IMR-90 (cell line): Measurements from ENCODE around the gene PHACTR3. TPM values are rescaled to one million over a fixed set of nuclear protein-coding genes. Genes with fewer than 3 reads are reported as not detected.

Experiments used
- ATAC-seq: fragments of 200-7000 bp; cut with Tn5 transposase; 2 replicates; pipeline ENCODE4 v1.9.1; 2020; ENCODE audit warnings: low read depth, mild to moderate bottlenecking, moderate library complexity
- BruUV-seq: library from RNA; stranded (reverse); fragments of 400-500 nt; replicated peaks from 2 replicates; lab custom pipeline; 2021; lab: Mats Ljungman, UMichigan
- CTCF ChIA-PET: fragments of 300-600 bp; formaldehyde crosslinking; extraction: SDS; loops from one replicate; lab custom pipeline; 2021; ENCODE audit warnings: antibody characterized with exemption; lab: Yijun Ruan, JAX
- POLR2A ChIA-PET: fragments of 300-600 bp; sonication (Branson Sonifier 250); formaldehyde crosslinking; loops from one replicate; lab custom pipeline; 2022; ENCODE audit warnings: antibody characterized with exemption; ENCODE audit not compliant: unreplicated experiment; lab: Charles Lee
- DNase-seq: peaks from one replicate; pipeline ENCODE4 v3.0.0; 2013
- H2AFZ ChIP-seq: replicated peaks from 2 replicates; pipeline ENCODE3; 2013; ENCODE audit warnings: low read length, mild to moderate bottlenecking; ENCODE audit not compliant: poor library complexity
- H2AK5ac ChIP-seq: 2 replicates; pipeline ENCODE4 v1.6.1; 2013; ENCODE audit warnings: low read depth, low read length, inconsistent platforms
- H2AK9ac ChIP-seq: replicated peaks from 2 replicates; pipeline ENCODE3; 2013; ENCODE audit warnings: mild to moderate bottlenecking, low read depth, low read length, moderate library complexity; ENCODE audit not compliant: poor library complexity
- H2BK120ac ChIP-seq: 2 replicates; pipeline ENCODE4 v1.6.1; 2013; ENCODE audit warnings: low read depth, low read length, inconsistent platforms
- H2BK15ac ChIP-seq: 3 replicates; pipeline ENCODE4 v1.6.1; 2013; ENCODE audit warnings: low read depth, low read length, inconsistent platforms
- H2BK20ac ChIP-seq: 2 replicates; pipeline ENCODE4 v1.6.1; 2013; ENCODE audit warnings: low read depth, mild to moderate bottlenecking, inconsistent platforms, low read length, moderate library complexity
- H2BK5ac ChIP-seq: 2 replicates; pipeline ENCODE4 v1.6.1; 2013; ENCODE audit warnings: mild to moderate bottlenecking, low read depth, low read length, inconsistent platforms; ENCODE audit not compliant: poor library complexity, severe bottlenecking
- H3K14ac ChIP-seq: replicated peaks from 2 replicates; pipeline ENCODE4 v1.6.1; 2013; ENCODE audit warnings: low read depth, low read length, inconsistent platforms
- H3K18ac ChIP-seq: 2 replicates; pipeline ENCODE4 v1.6.1; 2013; ENCODE audit warnings: low read depth, low read length, control low read depth
- H3K23ac ChIP-seq: 2 replicates; pipeline ENCODE4 v1.6.1; 2013; ENCODE audit warnings: low read depth, low read length, inconsistent platforms
- H3K27ac ChIP-seq: 2 replicates; pipeline ENCODE4 v1.5.1; 2013; ENCODE audit warnings: mild to moderate bottlenecking, control low read depth, low read length; ENCODE audit not compliant: insufficient read depth
- H3K27me3 ChIP-seq: 2 replicates; pipeline ENCODE4 v1.6.1; 2013; ENCODE audit warnings: low read length; ENCODE audit not compliant: control insufficient read depth, insufficient read depth
- H3K36me3 ChIP-seq: 2 replicates; pipeline ENCODE4 v1.6.1; 2013; ENCODE audit warnings: low read length, mixed read lengths; ENCODE audit not compliant: control insufficient read depth, insufficient read depth
- H3K4ac ChIP-seq: 2 replicates; pipeline ENCODE4 v1.6.1; 2013; ENCODE audit warnings: low read depth, low read length, inconsistent platforms
- H3K4me1 ChIP-seq: 2 replicates; pipeline ENCODE4 v1.6.1; 2013; ENCODE audit warnings: low read length, mixed read lengths; ENCODE audit not compliant: control insufficient read depth, insufficient read depth
- H3K4me2 ChIP-seq: 2 replicates; pipeline ENCODE4 v1.6.1; 2013; ENCODE audit warnings: low read depth, mild to moderate bottlenecking, control low read depth, low read length, moderate library complexity
- H3K4me3 ChIP-seq: 2 replicates; pipeline ENCODE4 v1.5.1; 2013; ENCODE audit warnings: low read depth, mild to moderate bottlenecking, control low read depth, low read length, moderate library complexity; ENCODE audit not compliant: insufficient read depth
- H3K56ac ChIP-seq: 2 replicates; pipeline ENCODE4 v1.6.1; 2013; ENCODE audit warnings: low read length, inconsistent platforms; ENCODE audit not compliant: insufficient read depth; ENCODE audit errors: extremely low read depth
- H3K79me1 ChIP-seq, 2 experiments: 2 replicates each; pipeline ENCODE4 v1.6.1; 2013; ENCODE audit warnings: low read length in 2 of 2, inconsistent platforms in 1 of 2, low read depth in 1 of 2
- H3K9ac ChIP-seq: 2 replicates; pipeline ENCODE4 v1.6.1; 2013; ENCODE audit warnings: low read depth, low read length, control low read depth
- H3K9me1 ChIP-seq: 2 replicates; pipeline ENCODE4 v1.6.1; 2013; ENCODE audit warnings: low read length, inconsistent platforms; ENCODE audit not compliant: insufficient read depth
- H3K9me3 ChIP-seq: 2 replicates; pipeline ENCODE4 v1.6.1; 2013; ENCODE audit warnings: low read length; ENCODE audit not compliant: control insufficient read depth, insufficient read depth
- H4K20me1 ChIP-seq: 2 replicates; pipeline ENCODE4 v1.6.1; 2013; ENCODE audit warnings: low read length, inconsistent platforms; ENCODE audit not compliant: insufficient read depth
- H4K5ac ChIP-seq: 2 replicates; pipeline ENCODE4 v1.6.1; 2013; ENCODE audit warnings: mild to moderate bottlenecking, low read depth, low read length, control low read depth
- H4K8ac ChIP-seq, 2 experiments: 2 replicates each; pipeline ENCODE4 v1.6.1; 2013; ENCODE audit warnings: low read depth in 2 of 2, low read length in 2 of 2, control low read depth in 1 of 2, inconsistent platforms in 1 of 2
- H4K91ac ChIP-seq: 2 replicates; pipeline ENCODE4 v1.6.1; 2013; ENCODE audit warnings: low read depth, low read length, inconsistent platforms; ENCODE audit not compliant: insufficient read depth
- MAFK ChIP-seq: IDR thresholded peaks from 2 replicates; pipeline ENCODE4 v1.6.1; 2012; ENCODE audit warnings: low read depth, low read length, improper control_type of control experiment
- NFE2L2 ChIP-seq: fragments of 150-350 bp; IDR thresholded peaks from 2 replicates; pipeline ENCODE4 v1.6.1; 2016; ENCODE audit warnings: low read depth, mild to moderate bottlenecking, low read length
- RFX5 ChIP-seq: IDR thresholded peaks from 2 replicates; pipeline ENCODE4 v1.8.0; 2012; ENCODE audit warnings: low read depth, mild to moderate bottlenecking, low read length, moderate library complexity
- SMC3 ChIP-seq: fragments of 150-350 bp; IDR thresholded peaks from 2 replicates; pipeline ENCODE4 v1.6.1; 2016; ENCODE audit warnings: low read depth, mild to moderate bottlenecking, antibody characterized with exemption, low read length, moderate library complexity
- WGBS, 2 experiments: methylation state at CpG; one replicate each; pipeline versions ENCODE4 v1.1.5 to v1.1.7; 2013; ENCODE audit warnings: missing lambda C conversion rate in 2 of 2; ENCODE audit not compliant: insufficient read length in 1 of 2; ENCODE audit errors: extremely low coverage in 2 of 2; 5-methylcytosine and 5-hydroxymethylcytosine counted together
- dilution Hi-C: fragments of 300-500 bp; cut with HindIII; formaldehyde crosslinking; loops from one replicate; pipeline ENCODE4 v1.14.3; 2018; ENCODE audit warnings: low sequenced_read_pairs; ENCODE audit not compliant: unreplicated experiment
- in situ Hi-C: fragments of 300-500 bp; cut with MboI; formaldehyde crosslinking; loops from 3 replicates; pipeline ENCODE4 v1.14.3; 2019; ENCODE audit warnings: low sequenced_read_pairs, inconsistent platforms, mixed read lengths
- intact Hi-C: fragments of 100-400 bp; cut with micrococcal nuclease; formaldehyde crosslinking; loops from 2 replicates; pipeline ENCODE4 v1.10.0; 2022
- polyA plus RNA-seq, 3 experiments: library from polyadenylated mRNA; depleted of rRNA; stranded (reverse); fragments of >200 nt; gene quantifications; 2 replicates each; pipeline ENCODE4 v1.2.3, GENCODE V29; 2012; ENCODE audit warnings: low replicate concordance in 1 of 3
- total RNA-seq: library from RNA; depleted of rRNA; stranded (reverse); fragments of >200 nt; gene quantifications from 2 replicates; pipeline ENCODE4 v1.2.3, GENCODE V29; 2012

Gene PHACTR3
- total and polyA plus RNA-seq, 2 of the 4 experiments (the other 2 are of a cell fraction), result not detected

GRCh38 chr20:59737816-59738215 lies 133.5 kb downstream of the PHACTR3 start:
- H2BK15ac ChIP-seq, result no peak overlapping the region
- in situ Hi-C loops, result no loop called here

More at GRCh38 chr20:59737816-59738215, 133.5 kb downstream of the PHACTR3 start:
- Histone ChIP-seq H2BK120ac (no peak overlapping the region), H3K14ac (no peak overlapping the region), H2BK20ac (no peak overlapping the region), H4K91ac (no peak overlapping the region), H4K8ac (no peak overlapping the region), H3K4me2 (no peak overlapping the region), H3K9me3 (peaks cover 17% of the 10 kb centered on the region; the same call in 1 of the 2 replicates), H3K4me1 (no peaks in the 10 kb centered on the region), H3K4me3 (no peak overlapping the region), H3K9ac (no peak overlapping the region), H4K5ac (no peak overlapping the region), H3K23ac (no peak overlapping the region), H3K56ac (no peak overlapping the region), H3K36me3 (no peaks in the 10 kb centered on the region), H2AK9ac (no peak overlapping the region), H3K9me1 (no peaks in the 10 kb centered on the region), H3K27me3 (no peaks in the 10 kb centered on the region), H2AFZ (no peak overlapping the region), H3K79me1 (no peaks in the 10 kb centered on the region), H3K18ac (no peak overlapping the region), H3K27ac (no peak overlapping the region), H2BK5ac (no peak overlapping the region), H2AK5ac (no peak overlapping the region), H4K20me1 (no peaks in the 10 kb centered on the region), H3K4ac (no peak overlapping the region)
- BruUV-seq, result no TSS peak
- DNase-seq, result no peak
- CTCF ChIA-PET, result no interaction called here
- dilution Hi-C loops, result no loop called here
- intact Hi-C loops, result no loop called here
- POLR2A ChIA-PET, result no interaction called here
- ATAC-seq, result no peak
- TF ChIP-seq MAFK, result no peak
- no peak for TF ChIP-seq SMC3
- no peak for TF ChIP-seq NFE2L2
- no peak for TF ChIP-seq RFX5
- whole genome bisulfite sequencing, 2 experiments, result no CpG with 5 or more reads among the region's 4 CpGs
